Muscle layer of duodenum (tissue), 2 donors: ENCODE results near the gene USP53.
A peak's percentile ranks its signal among the peaks of the same experiment; 100 is the strongest.

Experiments used
- H3K27ac ChIP-seq: one replicate; pipeline ENCODE4 v1.7.0; 2013; ENCODE audit warnings: mild to moderate bottlenecking, low read length
- H3K27me3 ChIP-seq: one replicate; pipeline ENCODE4 v1.7.0; 2013; ENCODE audit warnings: low read depth, mild to moderate bottlenecking, control low read depth, low read length
- H3K36me3 ChIP-seq, 2 donors: one replicate each; pipeline ENCODE4 v1.7.0; 2013; ENCODE audit warnings: low read length in 2 of 2, control low read depth in 1 of 2, mild to moderate bottlenecking in 1 of 2; ENCODE audit not compliant: insufficient read depth in 2 of 2, control insufficient read depth in 1 of 2
- H3K4me1 ChIP-seq, 2 donors: one replicate each; pipeline ENCODE4 v1.7.0; 2013; ENCODE audit warnings: low read length in 2 of 2, mild to moderate bottlenecking in 2 of 2, control low read depth in 1 of 2, moderate library complexity in 1 of 2; ENCODE audit not compliant: insufficient read depth in 2 of 2, control insufficient read depth in 1 of 2
- H3K4me3 ChIP-seq, 2 donors: one replicate each; pipeline ENCODE4 v1.7.0; 2013; ENCODE audit warnings: low read length in 2 of 2, low read depth in 1 of 2, mild to moderate bottlenecking in 1 of 2
- H3K9me3 ChIP-seq, 2 donors: one replicate each; pipeline ENCODE4 v1.7.0; 2013; ENCODE audit warnings: low read length in 2 of 2, control low read depth in 1 of 2, mild to moderate bottlenecking in 1 of 2; ENCODE audit not compliant: control insufficient read depth in 1 of 2
- donor health status: healthy.

The USP53 gene

GRCh38 chr4:119299741-119300100 is 87.2 kb downstream of the USP53 start:
- H3K27ac ChIP-seq, result peak overlapping the region; percentile 99
- peaks cover 9% of the 10 kb centered on the region in 2 donors for H3K4me1 ChIP-seq
- no peaks in the 10 kb centered on the region for H3K27me3 ChIP-seq
- H3K36me3 ChIP-seq, result peaks cover 13 to 16% of the 10 kb centered on the region in 2 donors
- peak overlapping the region; percentile 74 to 83 for H3K4me3 ChIP-seq
- H3K9me3 ChIP-seq, result no peaks in the 10 kb centered on the region

GRCh38 chr4:119300101-119300978 is 87.8 kb downstream of the USP53 start:
- Histone ChIP-seq H3K36me3 (peaks cover 13 to 16% of the 10 kb centered on the region in 2 donors), H3K4me3 (peak overlapping the region; percentile 74 to 83), H3K27ac (peak overlapping the region; percentile 99), H3K4me1 (peaks cover 9% of the 10 kb centered on the region in 2 donors), H3K9me3 (no peaks in the 10 kb centered on the region), H3K27me3 (no peaks in the 10 kb centered on the region)

- no peaks in the 10 kb centered on the region for H3K9me3 ChIP-seq
- no peaks in the 10 kb centered on the region for H3K27me3 ChIP-seq
- H3K27ac ChIP-seq, result no peak overlapping the region
- peaks cover 0 to under 1% of the 10 kb centered on the region in 2 donors for H3K36me3 ChIP-seq
- no peak overlapping the region for H3K4me3 ChIP-seq
- peaks cover 9% of the 10 kb centered on the region in 2 donors for H3K4me1 ChIP-seq
Measured at GRCh38 chr4:119302073-119302832, 89.7 kb downstream of the USP53 start.

GRCh38 chr4:119303587-119304305 is 91.2 kb downstream of the USP53 start:
- H3K27me3 ChIP-seq, result no peaks in the 10 kb centered on the region
- H3K27ac ChIP-seq, result no peak overlapping the region
- H3K9me3 ChIP-seq, result no peaks in the 10 kb centered on the region
- no peaks in the 10 kb centered on the region for H3K36me3 ChIP-seq
- no peak overlapping the region for H3K4me3 ChIP-seq
- H3K4me1 ChIP-seq, result peaks cover under 1 to 4% of the 10 kb centered on the region in 2 donors

GRCh38 chr4:119304431-119304830 is 91.9 kb downstream of the USP53 start:
- H3K4me1 ChIP-seq, result no peaks in the 10 kb centered on the region
- no peak overlapping the region for H3K27ac ChIP-seq
- H3K4me3 ChIP-seq, result no peak overlapping the region
- H3K9me3 ChIP-seq, result no peaks in the 10 kb centered on the region
- H3K36me3 ChIP-seq, result no peaks in the 10 kb centered on the region
- no peaks in the 10 kb centered on the region for H3K27me3 ChIP-seq

- H3K27ac ChIP-seq, result no peak overlapping the region
- no peaks in the 10 kb centered on the region for H3K27me3 ChIP-seq
- no peaks in the 10 kb centered on the region for H3K9me3 ChIP-seq
- no peaks in the 10 kb centered on the region for H3K4me1 ChIP-seq
- no peaks in the 10 kb centered on the region for H3K36me3 ChIP-seq
- no peak overlapping the region for H3K4me3 ChIP-seq
Measured at GRCh38 chr4:119307606-119308005, 95.1 kb downstream of the USP53 start.

GRCh38 chr4:119310826-119311225 is 98.3 kb downstream of the USP53 start:
- H3K9me3 ChIP-seq, result no peaks in the 10 kb centered on the region
- H3K4me3 ChIP-seq, result no peak overlapping the region
- H3K27ac ChIP-seq, result no peak overlapping the region
- no peaks in the 10 kb centered on the region for H3K4me1 ChIP-seq
- no peaks in the 10 kb centered on the region for H3K36me3 ChIP-seq
- no peaks in the 10 kb centered on the region for H3K27me3 ChIP-seq

- Histone ChIP-seq H3K9me3 (no peaks in the 10 kb centered on the region), H3K4me1 (no peaks in the 10 kb centered on the region), H3K4me3 (no peak overlapping the region), H3K27me3 (no peaks in the 10 kb centered on the region), H3K27ac (no peak overlapping the region), H3K36me3 (no peaks in the 10 kb centered on the region)
Measured at GRCh38 chr4:119313237-119313636, 100.7 kb downstream of the USP53 start.

- Histone ChIP-seq H3K27me3 (no peaks in the 10 kb centered on the region), H3K36me3 (no peaks in the 10 kb centered on the region), H3K4me1 (no peaks in the 10 kb centered on the region), H3K4me3 (no peak overlapping the region), H3K9me3 (no peaks in the 10 kb centered on the region), H3K27ac (no peak overlapping the region)
Measured at GRCh38 chr4:119314356-119314755, 101.8 kb downstream of the USP53 start.

GRCh38 chr4:119315036-119315435 is 102.5 kb downstream of the USP53 start:
- Histone ChIP-seq H3K27ac (no peak overlapping the region), H3K9me3 (no peaks in the 10 kb centered on the region), H3K4me3 (no peak overlapping the region)

GRCh38 chr4:119317990-119318389 is 105.5 kb downstream of the USP53 start:
- H3K4me1 ChIP-seq, result no peaks in the 10 kb centered on the region
- no peak overlapping the region for H3K4me3 ChIP-seq

More at GRCh38 chr4:119315036-119315435, 102.5 kb downstream of the USP53 start:
- Histone ChIP-seq H3K36me3 (no peaks in the 10 kb centered on the region), H3K27me3 (no peaks in the 10 kb centered on the region), H3K4me1 (no peaks in the 10 kb centered on the region)

More at GRCh38 chr4:119317990-119318389, 105.5 kb downstream of the USP53 start:
- no peaks in the 10 kb centered on the region for H3K27me3 ChIP-seq
- H3K27ac ChIP-seq, result no peak overlapping the region
- no peaks in the 10 kb centered on the region for H3K9me3 ChIP-seq
- H3K36me3 ChIP-seq, result no peaks in the 10 kb centered on the region
